Measurements from ENCODE around the gene KRT32.

DNA sequence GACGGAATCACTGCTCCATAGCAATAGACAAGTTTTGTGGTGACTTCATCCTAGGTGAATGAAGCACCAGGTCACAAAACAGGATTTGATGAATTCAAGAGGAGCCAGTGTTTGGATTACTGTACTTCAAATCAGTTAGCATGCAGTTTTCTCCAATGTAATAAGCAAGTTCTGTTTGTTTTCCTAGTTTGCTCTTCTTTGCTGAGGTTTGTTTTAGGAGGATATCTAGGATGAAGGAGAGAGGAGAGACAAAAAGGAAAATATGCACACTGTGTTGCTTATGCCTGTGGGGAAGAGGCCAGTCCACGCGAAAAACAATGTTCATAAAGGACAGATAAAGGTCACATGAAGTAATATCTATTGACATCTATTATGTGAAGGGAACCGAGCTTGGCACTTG is 51.8 kb downstream of the KRT32 start:
- TF ChIP-seq CTCF (optimal IDR thresholded peaks at IDR 0.05 in 1 of 3, IDR thresholded peaks at IDR 0.05 in 1 of 3, conservative IDR thresholded peaks at IDR 0.05 in 1 of 3; ENCODE audit: extremely low read depth in 1 of 3, insufficient read depth in 2 of 3, low read length in 3 of 3) (no peak), EZH2 (IDR thresholded peaks at IDR 0.05; ENCODE audit: low read length) (no peak)

Data from keratinocyte (primary cell).